Esophagus squamous epithelium (tissue), 4 donors: ENCODE data around the gene TMEM30B.

Source experiments
- POLR2A ChIP-seq, 4 donors: fragments of 450-650 bp; IDR thresholded peaks; one replicate each; pipeline ENCODE4 v1.6.1; 2017; ENCODE audit warnings: antibody characterized with exemption in 4 of 4, mild to moderate bottlenecking in 4 of 4, moderate library complexity in 3 of 4
- TF ChIP-seq, protein P1 (sequence below), 6 experiments: fragments of 450-650 bp in 4 of 6; fragments of 200-600 bp in 2 of 6; sonication (generic) in 2 of 6; IDR thresholded peaks; one replicate each; pipeline ENCODE4 v1.5.1; 2016 to 2019; ENCODE audit warnings: antibody characterized with exemption in 6 of 6, mild to moderate bottlenecking in 4 of 6, moderate library complexity in 4 of 6

DNA sequence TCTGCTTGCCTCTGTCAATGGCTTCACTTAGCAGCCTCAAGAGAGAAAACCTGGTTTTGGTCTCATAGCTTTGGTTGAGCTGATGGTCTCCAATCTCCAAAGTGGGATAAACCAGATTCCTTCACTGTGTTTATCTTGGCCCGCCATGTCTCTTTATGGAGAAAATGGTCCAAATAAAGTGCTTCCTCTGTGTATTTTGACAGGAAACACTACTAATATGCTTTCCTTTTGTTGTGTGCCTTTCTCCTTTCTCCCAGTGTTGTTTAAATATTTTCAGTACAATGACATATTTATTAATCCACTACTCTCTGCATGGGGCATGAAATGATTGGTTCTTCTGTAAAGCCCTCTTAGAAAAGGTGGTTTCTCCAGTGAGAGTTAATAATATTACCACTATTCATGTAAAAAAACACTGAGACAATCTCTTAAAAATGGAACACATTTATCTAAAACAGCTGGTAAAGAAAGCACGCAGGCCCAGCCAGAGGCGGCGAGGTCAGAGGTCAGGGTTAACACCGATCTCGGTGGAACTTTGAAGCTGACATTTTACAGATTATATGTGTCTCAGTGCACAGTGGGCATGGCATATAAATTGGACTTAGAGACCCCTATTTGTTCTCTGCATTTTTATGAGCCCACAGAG, 24.2 kb downstream of the TMEM30B start:
- TF ChIP-seq, protein P1, sequence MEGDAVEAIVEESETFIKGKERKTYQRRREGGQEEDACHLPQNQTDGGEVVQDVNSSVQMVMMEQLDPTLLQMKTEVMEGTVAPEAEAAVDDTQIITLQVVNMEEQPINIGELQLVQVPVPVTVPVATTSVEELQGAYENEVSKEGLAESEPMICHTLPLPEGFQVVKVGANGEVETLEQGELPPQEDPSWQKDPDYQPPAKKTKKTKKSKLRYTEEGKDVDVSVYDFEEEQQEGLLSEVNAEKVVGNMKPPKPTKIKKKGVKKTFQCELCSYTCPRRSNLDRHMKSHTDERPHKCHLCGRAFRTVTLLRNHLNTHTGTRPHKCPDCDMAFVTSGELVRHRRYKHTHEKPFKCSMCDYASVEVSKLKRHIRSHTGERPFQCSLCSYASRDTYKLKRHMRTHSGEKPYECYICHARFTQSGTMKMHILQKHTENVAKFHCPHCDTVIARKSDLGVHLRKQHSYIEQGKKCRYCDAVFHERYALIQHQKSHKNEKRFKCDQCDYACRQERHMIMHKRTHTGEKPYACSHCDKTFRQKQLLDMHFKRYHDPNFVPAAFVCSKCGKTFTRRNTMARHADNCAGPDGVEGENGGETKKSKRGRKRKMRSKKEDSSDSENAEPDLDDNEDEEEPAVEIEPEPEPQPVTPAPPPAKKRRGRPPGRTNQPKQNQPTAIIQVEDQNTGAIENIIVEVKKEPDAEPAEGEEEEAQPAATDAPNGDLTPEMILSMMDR (IDR thresholded peaks at IDR 0.05), result no peak
- TF ChIP-seq POLR2A (IDR thresholded peaks at IDR 0.05), result no peak
